Measurements from ENCODE around the gene DLG2.

DLG2 gene

DNA sequence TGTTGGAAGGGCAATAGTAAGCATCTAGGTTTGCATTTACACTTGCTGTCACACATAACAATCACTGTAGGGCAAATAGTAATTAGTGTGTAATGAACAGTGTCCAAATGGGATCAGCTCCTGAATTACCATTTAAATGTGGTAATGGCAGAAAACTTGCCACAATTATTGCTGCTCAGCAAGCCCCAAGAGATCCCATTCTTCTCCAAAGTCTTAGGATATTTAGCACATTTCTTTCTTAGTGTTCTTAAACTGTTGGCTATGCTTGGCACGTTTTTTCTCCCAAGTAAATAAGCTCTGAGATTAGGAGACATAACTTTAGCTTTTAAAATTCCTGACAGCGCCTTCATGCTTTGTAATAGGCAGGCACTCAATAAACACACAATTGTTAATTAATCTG, 1037.0 kb downstream of the DLG2 start:
- TF ChIP-seq, protein P1, sequence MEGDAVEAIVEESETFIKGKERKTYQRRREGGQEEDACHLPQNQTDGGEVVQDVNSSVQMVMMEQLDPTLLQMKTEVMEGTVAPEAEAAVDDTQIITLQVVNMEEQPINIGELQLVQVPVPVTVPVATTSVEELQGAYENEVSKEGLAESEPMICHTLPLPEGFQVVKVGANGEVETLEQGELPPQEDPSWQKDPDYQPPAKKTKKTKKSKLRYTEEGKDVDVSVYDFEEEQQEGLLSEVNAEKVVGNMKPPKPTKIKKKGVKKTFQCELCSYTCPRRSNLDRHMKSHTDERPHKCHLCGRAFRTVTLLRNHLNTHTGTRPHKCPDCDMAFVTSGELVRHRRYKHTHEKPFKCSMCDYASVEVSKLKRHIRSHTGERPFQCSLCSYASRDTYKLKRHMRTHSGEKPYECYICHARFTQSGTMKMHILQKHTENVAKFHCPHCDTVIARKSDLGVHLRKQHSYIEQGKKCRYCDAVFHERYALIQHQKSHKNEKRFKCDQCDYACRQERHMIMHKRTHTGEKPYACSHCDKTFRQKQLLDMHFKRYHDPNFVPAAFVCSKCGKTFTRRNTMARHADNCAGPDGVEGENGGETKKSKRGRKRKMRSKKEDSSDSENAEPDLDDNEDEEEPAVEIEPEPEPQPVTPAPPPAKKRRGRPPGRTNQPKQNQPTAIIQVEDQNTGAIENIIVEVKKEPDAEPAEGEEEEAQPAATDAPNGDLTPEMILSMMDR (IDR thresholded peaks at IDR 0.05; ENCODE audit: low read length) = no peak
- TF ChIP-seq EZH2 (IDR thresholded peaks at IDR 0.05; ENCODE audit: borderline replicate concordance, low read length) = no peak
- H3K9ac ChIP-seq (ENCODE audit: low read length) = no peak overlapping the region
- H3K36me3 ChIP-seq (ENCODE audit: insufficient read depth, low read length) = no peaks in the 10 kb centered on the region

DNA sequence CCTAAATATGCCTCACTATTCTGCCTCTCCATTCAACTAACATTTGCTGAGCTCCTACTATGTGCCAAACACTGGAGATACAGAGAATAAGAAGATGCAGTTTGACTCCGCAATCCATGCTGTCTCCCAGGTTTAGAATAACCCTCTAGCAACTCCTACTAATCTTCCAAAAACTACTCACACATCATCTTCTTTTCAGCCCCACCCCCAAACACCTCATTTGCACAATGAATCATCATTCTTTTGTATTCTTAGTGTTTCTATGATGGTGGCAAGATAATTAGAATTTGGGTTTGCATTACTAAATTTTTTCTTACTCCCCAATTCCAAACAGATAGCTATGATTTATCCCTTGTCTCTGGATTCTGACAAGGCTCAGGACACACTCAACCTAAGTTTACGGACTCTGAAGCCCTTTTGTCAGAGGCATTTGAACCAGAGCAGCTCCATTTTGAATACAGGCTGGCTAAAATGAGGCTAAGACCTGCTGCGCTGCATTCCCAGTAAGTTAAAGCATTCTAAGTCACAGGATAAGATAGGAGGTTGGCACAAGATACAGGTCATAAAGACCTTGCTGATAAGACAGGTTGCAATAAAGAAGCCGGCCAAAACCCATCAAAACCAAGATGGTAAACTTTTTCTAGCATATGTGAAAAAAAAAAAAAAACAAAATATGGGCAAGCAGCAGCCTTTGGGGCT, 1038.9 kb downstream of the DLG2 start:
- H3K79me2 ChIP-seq (ENCODE audit: insufficient read depth, low read length) = no peaks in the 10 kb centered on the region
- H3K9me3 ChIP-seq (ENCODE audit: low read length) = no peaks in the 10 kb centered on the region
- no peaks in the 10 kb centered on the region for H3K27me3 ChIP-seq (ENCODE audit: insufficient read depth, low read length)
- TF ChIP-seq, protein P1 (IDR thresholded peaks at IDR 0.05; ENCODE audit: low read length) = no peak
- TF ChIP-seq EZH2 (IDR thresholded peaks at IDR 0.05; ENCODE audit: borderline replicate concordance, low read length) = no peak
- no peaks in the 10 kb centered on the region for H3F3A ChIP-seq (ENCODE audit: insufficient read depth, low read length)
- H3K4me2 ChIP-seq (ENCODE audit: low read length) = no peak overlapping the region
- no peak overlapping the region for H3K27ac ChIP-seq (ENCODE audit: low read depth, low read length, poor library complexity, severe bottlenecking)
- H2AFZ ChIP-seq (ENCODE audit: low read length) = no peak overlapping the region
- no peak overlapping the region for H3K9ac ChIP-seq (ENCODE audit: low read length)
- H3K4me1 ChIP-seq (ENCODE audit: insufficient read depth, low read length, severe bottlenecking) = no peaks in the 10 kb centered on the region
- H4K20me1 ChIP-seq (ENCODE audit: insufficient read depth, low read length) = no peaks in the 10 kb centered on the region
- H3K36me3 ChIP-seq (ENCODE audit: insufficient read depth, low read length) = no peaks in the 10 kb centered on the region
- no peaks in the 10 kb centered on the region for H3K9me2 ChIP-seq (ENCODE audit: low read depth, low read length)
- H3K4me3 ChIP-seq (ENCODE audit: low read depth, low read length, poor library complexity, severe bottlenecking) = no peak overlapping the region

More for the DNA sequence above, 1037.0 kb downstream of the DLG2 start:
- no peaks in the 10 kb centered on the region for H3K4me1 ChIP-seq (ENCODE audit: insufficient read depth, low read length, severe bottlenecking)
- no peak overlapping the region for H3K27ac ChIP-seq (ENCODE audit: low read depth, low read length, poor library complexity, severe bottlenecking)
- H2AFZ ChIP-seq (ENCODE audit: low read length) = no peak overlapping the region
- no peaks in the 10 kb centered on the region for H3K27me3 ChIP-seq (ENCODE audit: insufficient read depth, low read length)
- H3K4me3 ChIP-seq (ENCODE audit: low read depth, low read length, poor library complexity, severe bottlenecking) = no peak overlapping the region
- H3K9me2 ChIP-seq (ENCODE audit: low read depth, low read length) = no peaks in the 10 kb centered on the region
- no peaks in the 10 kb centered on the region for H4K20me1 ChIP-seq (ENCODE audit: insufficient read depth, low read length)
- H3K9me3 ChIP-seq (ENCODE audit: low read length) = no peaks in the 10 kb centered on the region
- no peak overlapping the region for H3K4me2 ChIP-seq (ENCODE audit: low read length)
- no peaks in the 10 kb centered on the region for H3F3A ChIP-seq (ENCODE audit: insufficient read depth, low read length)
- no peaks in the 10 kb centered on the region for H3K79me2 ChIP-seq (ENCODE audit: insufficient read depth, low read length)

DNA sequence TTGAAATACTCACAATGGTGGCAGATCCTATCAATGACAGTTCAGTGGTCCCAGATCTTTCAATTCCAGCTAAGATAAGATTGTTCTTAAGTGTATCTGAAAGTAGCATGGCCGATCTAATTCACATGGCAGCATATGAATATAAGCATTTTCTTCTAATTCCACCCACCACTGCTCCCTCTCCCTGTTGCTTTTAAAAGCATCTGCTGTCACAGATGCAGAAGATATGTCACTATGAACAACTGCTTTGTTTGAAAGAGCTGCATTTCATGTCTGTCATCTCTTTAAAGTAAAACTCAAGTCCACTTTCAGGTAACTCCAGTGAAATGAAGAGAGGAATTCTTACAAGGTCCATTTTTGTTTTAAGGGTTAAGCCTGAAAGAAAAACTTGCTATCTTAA, 1044.0 kb downstream of the DLG2 start:
- TF ChIP-seq EZH2 (IDR thresholded peaks at IDR 0.05; ENCODE audit: borderline replicate concordance, low read length) = no peak
- TF ChIP-seq, protein P1 (IDR thresholded peaks at IDR 0.05; ENCODE audit: low read length) = no peak
- Histone ChIP-seq H3K27ac (ENCODE audit: low read depth, low read length, poor library complexity, severe bottlenecking) (no peak overlapping the region), H3F3A (ENCODE audit: insufficient read depth, low read length) (no peaks in the 10 kb centered on the region), H3K4me1 (ENCODE audit: insufficient read depth, low read length, severe bottlenecking) (peaks cover 4% of the 10 kb centered on the region), H3K4me3 (ENCODE audit: low read depth, low read length, poor library complexity, severe bottlenecking) (no peak overlapping the region), H2AFZ (ENCODE audit: low read length) (no peak overlapping the region), H3K9me3 (ENCODE audit: low read length) (no peaks in the 10 kb centered on the region), H3K9me2 (ENCODE audit: low read depth, low read length) (no peaks in the 10 kb centered on the region), H4K20me1 (ENCODE audit: insufficient read depth, low read length) (no peaks in the 10 kb centered on the region), H3K79me2 (ENCODE audit: insufficient read depth, low read length) (no peaks in the 10 kb centered on the region), H3K27me3 (ENCODE audit: insufficient read depth, low read length) (no peaks in the 10 kb centered on the region), H3K4me2 (ENCODE audit: low read length) (no peak overlapping the region), H3K9ac (ENCODE audit: low read length) (no peak overlapping the region), H3K36me3 (ENCODE audit: insufficient read depth, low read length) (no peaks in the 10 kb centered on the region)

All from OCI-LY1 (cell line).